NOMO-1 treated with DMSO at 0.1 percent for 48 hours (cell line): ENCODE measurements around the gene GOLIM4.
A peak's percentile ranks its signal among the peaks of the same experiment; 100 is the strongest.

Source experiments
- DNase-seq: peaks from one replicate; lab custom pipeline; 2025; ENCODE audit not compliant: unreplicated experiment; lab: John Stamatoyannopoulos, UW

GOLIM4 gene

DNA sequence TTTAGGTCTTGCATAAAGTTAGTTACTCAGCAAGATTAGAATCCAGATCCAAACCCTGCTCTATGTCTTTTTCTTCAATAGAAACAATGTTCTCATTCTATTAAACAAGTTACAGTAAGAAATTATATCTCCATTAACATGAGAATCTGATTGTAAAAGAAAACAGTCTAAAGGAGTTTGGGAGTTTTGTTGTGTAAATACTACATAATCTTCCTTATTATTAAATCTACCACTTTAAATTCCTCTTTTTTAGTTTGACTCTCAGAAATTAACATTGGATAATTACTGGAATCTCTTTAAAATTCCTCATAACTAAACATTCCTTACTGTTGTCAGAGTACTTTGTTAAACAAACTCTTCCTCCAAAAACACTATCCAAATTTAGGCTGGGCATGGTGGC lies 1.7 kb upstream of the GOLIM4 start:
- no peak for DNase-seq

DNA sequence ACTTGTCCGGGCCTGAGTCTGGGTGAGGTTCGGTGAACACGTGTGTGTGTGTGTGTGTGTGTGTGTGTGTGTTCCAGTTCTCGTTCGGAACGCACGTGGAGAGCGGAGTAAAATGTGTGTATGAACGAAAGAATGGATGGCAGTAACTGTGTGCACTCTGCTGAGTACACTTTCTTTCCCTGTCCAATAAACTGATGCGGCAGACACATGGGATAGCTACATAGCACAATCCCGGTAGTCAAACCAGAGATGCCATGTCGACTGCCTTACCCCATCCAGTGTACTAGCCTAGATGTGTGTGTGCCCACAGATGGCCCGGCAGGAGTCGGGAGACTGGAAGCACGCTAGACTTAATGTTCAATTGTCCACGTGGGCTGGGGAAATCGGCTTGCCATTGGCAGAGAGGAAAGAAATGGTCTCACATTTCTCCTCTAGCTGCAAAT lies 507 bp upstream of the GOLIM4 start:
- peak; percentile 84 for DNase-seq

DNA sequence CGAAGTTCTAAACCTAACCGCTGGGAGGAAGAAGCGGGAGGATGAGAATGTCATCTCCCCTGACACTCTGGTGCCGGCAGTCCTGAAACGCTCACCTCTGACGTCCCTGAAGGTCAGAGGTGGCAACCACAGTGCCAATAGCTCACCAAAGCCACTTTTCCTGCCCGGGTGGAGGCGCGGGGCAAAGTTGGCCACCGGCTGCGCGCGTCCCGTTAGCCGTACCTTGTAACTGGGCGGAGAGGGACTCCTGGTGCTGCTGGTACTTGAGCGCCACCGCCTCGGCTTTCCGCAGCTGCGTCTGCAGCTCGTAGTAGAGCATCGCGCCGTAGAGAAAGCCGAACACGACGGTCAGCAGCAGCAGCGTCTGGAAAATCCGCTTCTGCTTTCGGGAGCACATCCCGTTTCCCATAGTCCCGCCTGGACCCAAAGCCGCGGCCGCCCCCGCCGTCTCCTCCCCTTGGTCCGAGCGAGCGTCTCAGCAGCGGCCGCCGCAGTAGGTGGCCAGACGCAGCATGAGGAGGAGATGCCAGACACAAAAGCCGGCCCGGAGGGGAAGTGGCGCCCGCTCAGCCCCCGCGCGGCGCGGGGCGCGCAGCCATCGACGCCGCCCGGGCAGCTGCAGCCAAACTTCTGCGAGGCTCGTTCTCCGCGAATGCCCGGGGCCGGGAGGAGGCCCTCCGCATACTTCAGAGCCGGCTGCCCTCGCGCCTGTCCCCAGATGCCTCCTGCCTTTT lies 680 bp downstream of the GOLIM4 start:
- DNase-seq: peak; percentile 71

DNA sequence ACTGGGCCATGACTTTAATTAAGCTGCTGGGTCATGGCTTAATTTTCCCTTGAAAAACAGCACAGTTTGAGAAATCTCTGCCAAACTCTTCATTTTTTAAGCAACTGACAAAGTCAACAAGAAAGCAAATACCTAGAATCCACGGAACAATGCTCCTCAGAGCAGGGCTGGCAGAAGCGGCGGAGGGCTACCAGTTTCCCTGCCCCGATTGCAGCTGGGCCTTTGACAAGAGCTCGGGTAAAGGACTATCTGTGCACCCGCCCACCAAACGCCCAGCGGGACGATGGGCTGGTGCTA lies 1.2 kb downstream of the GOLIM4 start:
- DNase-seq: no peak

DNA sequence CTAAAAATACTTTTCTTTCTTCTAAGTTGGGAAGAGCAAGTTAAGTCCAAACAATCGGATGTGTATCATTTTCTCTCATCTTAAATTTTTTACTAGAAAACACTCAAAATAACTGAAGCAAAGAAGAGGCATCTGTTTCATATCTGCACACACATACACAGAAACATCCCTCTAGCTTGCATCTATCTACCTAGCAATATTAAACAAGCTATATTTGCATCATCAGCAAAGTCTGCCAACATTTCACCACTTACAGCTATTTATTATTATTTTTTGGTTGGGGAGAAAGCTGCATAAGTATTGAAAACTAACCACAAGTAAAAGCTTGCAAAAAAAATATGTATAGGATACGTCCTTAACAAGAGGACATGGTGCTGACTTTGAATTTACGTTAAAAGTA lies 1.9 kb downstream of the GOLIM4 start:
- no peak for DNase-seq

DNA sequence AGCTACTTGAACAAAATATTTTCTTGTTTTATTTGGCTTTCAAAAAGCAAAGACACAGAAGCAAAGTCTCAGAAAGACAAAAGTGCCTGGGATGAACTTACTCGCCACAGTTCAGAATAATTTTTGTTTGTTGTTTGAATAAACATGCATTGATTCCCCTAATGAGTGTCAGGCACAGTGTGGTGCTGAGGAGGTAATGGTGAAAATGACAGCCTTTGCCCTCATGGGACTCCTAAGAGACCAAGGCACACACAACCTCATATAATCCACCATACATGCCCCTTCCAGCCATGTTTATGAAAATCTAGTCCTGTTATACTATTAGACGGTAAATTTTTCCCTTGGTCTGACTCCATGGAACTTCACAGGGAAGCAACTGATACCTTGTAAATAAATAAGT lies 2.5 kb downstream of the GOLIM4 start:
- DNase-seq: no peak

DNA sequence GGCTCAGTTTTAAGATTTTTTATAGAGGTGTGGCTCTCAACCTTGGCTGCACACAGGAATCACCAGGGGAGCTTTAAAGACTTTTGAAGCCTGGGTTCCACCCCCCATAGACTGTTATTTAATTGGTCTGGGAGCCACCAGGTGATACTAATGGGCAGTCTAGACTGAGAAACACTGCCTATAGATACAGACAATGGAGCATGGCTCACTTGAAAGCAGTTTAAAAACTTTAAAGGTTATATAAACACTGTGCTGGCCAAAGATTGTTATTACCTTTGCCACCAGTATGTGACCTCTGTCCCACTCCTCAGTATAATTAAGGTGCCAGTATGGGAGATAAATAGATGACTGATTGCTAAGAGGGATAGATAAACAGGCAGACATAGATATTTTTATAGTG lies 3.8 kb downstream of the GOLIM4 start:
- no peak for DNase-seq

DNA sequence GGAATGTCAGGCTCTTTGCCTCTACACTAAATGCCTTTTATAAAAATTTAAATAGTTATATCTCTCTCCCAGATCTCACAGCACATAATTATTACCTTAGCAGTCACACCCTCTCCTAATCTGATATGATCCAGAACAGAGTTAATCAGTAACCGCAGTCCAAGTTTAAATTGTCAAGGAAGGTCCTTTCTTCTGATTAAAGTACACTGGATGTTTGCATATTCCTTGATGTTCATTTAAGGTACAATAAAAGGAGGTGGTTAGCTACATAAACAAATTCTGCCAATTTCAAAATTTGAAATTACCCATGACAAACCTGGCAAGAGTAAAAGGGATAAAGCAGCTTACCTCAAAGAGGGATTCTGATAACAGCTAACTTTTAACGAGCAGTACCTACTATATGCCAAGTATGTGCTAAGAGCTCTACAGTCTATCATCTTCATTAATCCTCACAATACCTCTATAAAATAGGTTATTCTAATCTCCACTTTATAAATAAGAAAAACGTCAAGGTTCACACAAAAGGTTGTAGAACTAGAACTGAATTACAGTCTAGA lies 4.3 kb downstream of the GOLIM4 start:
- DNase-seq: no peak

DNA sequence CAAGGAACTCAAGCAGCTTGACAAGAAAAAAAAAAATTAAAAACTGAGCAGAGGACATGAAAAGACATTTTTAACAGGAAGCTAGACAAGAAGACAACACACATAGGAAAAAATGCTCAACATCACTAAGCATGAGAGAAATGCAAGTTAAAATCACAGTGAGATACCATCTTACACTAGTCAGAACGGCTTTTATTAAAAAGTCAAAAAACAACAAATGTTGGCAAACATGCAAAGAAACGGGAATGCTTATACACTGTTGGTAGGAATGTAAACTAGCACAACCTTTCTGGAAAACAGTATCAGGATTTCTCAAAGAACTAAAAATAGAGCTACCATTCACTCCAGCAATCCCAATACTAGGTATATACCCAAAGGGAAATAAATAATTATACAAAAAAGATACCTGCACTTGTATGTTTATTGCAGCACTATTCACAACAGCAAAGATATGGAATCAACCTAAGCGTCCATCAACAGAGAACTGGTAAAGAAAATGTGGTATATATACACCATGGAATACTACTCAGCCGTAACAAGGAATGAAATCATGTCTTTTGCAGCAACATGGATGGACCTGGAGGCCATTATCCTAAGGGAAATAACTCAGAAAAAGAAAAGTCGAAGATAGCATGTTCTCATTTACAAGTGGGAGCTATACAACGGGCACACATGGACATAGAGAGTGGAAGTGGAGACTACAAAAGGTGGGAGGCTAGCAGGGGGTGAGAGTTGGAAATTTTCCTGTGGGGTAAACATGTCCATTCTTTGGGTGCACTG lies 5.2 kb downstream of the GOLIM4 start:
- no peak for DNase-seq

DNA sequence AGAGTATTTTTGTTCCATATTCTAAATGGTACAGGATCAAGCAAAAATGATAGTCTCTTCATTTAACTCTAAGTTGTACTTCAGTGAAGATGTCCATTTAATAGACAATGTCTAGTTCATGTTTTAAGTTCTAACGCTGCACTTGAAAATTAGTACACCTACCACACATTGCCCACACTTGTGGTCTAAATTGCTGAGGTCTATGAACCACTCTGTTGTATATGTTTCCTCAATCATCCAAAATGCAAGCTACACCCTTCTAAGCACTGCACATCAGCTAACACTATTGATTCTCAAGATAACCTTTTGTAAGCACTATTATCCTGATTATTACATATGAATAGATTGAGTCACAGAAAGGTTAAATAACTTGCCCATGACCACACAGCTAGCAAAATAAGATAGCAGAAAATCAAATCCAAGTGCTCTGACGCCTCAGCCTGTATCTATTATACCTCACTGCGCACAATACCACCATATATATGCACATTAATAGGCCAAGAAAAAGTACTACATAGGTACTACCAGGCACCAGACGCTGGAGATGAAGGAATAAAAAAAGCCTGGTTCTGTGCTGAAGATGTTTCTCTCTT lies 6.4 kb downstream of the GOLIM4 start:
- no peak for DNase-seq

DNA sequence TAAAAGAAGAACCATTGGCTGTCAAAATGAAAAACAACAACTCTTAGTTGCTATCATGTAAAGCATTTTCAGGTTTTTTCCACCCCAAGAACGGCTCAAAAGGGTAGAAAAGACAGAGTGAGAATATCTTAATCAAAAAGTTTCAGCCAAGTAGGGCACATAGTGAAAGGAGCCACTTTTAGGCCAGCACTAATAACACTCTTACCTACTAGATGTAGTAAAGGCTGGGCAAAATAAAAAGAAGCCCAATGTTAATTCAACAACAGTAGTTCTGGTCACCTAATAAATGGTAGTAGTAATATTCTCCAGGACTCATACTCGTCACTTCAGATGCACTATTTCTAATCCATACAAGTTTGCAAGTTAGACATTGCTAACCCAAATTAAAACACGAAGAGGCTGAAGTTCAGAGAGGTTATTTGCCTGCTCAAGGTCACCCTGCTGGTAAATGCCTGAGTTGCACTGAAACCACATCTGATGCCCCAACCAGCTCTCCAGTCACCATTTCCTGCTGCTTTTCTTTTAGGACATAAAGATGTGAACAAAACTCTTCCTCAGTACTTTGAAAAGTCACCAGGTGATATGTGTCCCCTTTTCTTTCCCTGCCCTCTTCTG lies 7.5 kb downstream of the GOLIM4 start:
- DNase-seq: peak; percentile 18

DNA sequence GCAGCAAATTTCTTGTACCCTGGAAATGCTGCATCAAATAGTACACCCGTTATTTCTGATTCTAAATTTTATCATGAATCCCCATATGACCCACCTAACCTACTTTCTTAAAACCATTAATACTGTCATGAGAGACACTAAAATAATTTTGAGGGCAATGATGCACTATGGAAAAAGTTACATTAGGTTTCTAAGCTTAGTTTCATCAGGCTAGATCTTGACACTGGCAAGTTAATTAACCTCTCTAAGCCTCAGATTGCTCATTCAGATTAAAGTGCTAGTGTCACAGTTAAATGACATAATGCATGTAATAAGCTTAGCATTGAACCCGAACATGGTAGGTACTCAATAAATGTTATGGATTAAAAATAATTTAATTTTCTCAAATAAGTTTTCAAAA lies 8.2 kb downstream of the GOLIM4 start:
- DNase-seq: no peak

DNA sequence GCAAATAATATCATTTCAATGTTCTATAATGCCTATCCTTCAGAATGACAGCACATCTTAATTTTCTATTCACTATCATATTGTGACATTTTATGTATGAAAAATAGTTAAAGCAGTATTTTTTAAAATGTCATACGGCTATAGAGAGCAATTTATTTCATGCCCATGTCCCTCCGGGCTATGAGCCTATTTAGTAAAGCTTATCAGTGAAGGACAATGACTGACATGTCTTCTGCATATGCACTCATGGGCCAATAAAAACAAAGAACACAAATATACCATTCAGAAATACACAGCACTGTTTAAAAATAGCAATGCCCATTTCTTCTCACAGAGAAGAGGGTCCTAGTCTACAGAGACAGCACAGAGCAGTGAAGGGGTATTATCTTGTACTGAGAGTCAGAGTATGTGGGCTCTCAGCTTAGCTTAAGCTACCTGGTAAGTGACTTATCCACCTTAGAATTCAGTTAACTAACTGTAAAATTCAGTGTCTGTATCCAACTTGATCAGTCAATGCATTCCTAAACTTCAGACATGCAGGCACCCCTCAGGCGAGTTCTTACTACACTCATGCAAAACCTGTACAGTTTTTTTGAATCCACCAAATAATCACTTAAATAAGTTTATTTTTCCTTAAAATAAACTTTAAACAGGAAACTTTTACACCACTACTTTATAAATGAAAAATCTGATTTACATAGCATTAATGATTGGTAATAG lies 9.0 kb downstream of the GOLIM4 start:
- DNase-seq: no peak

DNA sequence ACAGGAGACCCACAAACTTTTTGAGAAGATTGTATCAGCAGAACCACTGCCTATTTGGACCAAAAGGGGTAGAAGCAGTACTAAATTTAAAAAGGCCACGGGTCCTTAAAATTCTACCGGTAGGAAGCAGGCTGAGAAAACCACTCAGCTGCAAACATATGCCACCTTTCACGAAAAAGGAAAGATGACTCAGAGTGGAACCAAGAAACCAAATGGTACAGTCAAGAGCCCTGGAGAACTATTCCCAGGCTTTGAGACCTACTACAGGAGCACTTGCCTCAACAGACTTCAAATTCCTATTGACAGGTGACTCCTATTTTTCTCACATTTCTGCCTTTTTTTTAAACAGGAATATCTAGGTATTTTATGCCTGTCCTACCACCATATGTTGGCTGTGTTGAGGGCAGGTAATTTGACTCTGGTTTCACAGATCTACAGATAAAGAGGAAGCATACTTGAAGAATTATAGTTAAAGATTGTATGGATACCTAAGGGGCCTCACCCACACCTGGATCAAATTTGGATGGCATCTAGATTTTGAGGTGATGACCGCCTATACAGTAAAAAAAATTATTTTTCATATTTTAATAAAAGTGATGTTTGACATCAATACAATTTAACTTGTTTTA lies 10.1 kb downstream of the GOLIM4 start:
- DNase-seq: no peak

DNA sequence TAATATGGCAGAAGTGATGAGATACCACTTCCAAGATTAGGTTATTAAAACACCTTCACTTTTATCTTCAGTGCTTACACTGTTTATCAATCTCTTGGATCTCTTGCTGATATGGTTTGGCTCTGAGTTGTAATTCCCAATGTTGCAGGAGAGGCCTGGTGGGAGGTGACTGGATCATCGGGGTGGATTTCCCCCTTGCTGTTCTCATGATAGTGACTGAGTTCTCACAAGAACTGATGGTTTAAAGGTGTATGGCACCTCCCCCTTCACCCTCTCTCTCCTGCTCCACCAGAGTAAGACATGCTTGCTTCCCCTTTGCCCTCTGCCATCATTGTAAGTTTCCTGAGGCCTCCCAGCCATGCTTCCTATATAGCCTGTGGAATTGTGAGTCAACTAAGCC lies 11.8 kb downstream of the GOLIM4 start:
- no peak for DNase-seq

DNA sequence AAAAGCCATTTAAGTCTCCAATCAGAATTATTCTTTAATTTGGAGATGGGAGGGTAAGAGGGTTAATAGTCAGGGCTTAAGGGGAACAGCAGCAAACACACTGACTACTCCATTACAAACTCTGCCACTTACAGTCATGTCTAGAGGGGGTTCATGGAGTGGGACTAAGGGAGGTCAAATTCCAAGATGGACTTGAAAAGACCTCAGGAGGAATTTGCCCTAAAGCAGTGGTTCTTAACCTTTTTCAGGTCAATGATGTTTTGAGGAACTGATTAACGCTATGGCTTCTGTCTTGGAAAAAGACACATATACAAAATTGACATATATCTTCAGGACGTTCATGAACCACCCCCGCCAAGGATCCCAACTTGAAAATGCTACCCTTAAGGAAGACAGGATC lies 13.9 kb downstream of the GOLIM4 start:
- DNase-seq: no peak

DNA sequence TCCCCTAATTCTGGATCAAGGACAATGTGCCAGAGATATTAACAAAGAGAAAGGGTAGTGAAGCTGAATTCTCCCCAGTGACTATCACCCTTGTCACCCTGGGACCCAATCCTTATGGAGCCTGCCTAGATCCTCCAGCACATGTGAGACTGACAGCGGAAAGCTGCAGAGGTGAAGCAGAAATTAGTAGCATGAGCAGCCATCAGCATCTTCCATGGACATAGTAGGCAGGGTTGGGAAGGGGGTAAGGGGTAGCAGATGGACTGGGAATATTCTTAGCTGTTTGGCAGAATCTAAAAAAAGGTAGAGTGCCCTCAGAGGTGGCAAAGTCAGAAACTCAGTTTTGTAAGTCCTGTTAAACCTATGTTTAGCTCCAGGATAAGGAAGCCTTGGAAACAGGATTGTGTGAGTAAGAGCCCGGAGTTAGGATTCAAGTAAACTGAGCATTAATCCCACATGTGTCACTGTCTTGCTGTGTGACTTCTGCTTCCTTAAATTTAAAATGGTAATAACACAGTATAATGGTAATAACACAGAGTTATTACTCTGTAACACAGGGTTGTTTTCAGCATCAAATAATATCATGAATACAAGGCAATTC lies 14.5 kb downstream of the GOLIM4 start:
- DNase-seq: no peak

DNA sequence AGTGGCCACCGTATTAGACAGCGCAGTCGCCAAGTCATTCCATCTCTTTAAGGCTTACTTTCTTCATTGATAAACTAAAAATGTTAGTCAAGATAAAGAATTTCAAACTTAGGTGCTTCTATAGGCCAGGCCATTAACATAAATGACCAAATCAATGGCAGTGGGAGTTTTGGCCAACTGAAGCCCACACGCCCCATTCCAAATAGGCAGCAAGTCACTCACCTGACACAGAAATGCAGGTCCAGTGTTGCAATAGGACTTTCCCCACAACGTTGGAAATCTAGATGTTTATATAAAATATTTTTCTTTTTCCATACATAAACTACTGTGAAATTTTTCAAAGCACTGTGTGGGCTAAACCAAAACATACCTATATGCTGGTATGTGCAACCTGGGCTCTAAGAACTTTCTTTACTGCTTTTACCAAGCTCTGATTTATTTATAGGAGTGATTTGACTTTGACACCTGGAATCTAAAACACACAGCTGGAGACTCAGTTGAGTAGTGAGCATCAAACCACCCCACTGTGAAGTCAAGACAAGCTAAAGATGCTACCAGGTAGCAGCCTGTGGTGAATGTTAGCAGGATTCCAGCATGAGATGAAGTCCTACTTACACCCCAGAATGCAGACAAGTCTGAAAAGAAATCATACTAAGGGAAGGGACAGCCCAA lies 15.1 kb downstream of the GOLIM4 start:
- no peak for DNase-seq

DNA sequence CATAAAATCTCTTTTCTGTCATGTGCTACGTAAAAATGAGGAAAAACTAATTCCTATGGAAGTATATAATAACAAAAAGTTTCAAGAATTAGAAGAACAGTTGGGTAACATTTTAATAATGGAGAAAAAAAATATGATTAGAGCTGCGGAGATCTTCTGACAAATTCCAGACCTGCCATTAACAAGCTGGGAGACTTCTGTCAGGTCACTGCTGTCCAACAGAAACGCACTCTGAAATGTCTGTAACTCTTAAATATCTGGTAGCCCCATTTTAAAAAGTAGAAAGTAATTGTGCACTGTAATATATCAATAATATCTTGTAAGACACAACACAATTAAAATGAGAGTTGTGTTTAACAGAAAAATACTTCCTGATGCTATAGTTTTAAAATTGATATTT lies 15.7 kb downstream of the GOLIM4 start:
- DNase-seq: no peak

DNA sequence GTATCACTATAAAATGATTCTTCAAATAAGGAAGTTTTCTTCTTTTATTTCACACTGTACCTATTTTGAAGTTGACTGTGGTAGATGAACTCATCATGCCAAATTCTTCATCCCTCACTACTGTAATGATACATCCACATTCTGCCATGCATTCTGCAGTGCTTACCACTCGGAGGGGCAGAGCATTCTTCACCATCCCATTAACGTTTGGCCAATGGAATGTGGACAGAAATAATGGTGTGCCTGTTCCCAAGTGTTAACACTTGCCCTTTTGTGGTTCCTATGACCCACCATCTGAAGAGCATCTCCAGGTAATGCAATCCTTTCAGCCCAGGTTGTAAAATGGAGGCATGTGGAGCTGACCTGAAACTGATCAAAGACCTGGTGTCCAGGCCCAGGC lies 18.6 kb downstream of the GOLIM4 start:
- DNase-seq: no peak
